ENCODE measurements around the gene ATP6V0A4.
A peak's percentile ranks its signal among the peaks of the same experiment; 100 is the strongest.
"Not testable (repeated sequence)": the region's sequence is repeated elsewhere in the genome, so short reads cannot be mapped to it uniquely, and the experiment has no call there.

ATP6V0A4 gene
- 0 to 3.6 (median 0) reads per million in 17 experiments for total RNA-seq

DNA sequence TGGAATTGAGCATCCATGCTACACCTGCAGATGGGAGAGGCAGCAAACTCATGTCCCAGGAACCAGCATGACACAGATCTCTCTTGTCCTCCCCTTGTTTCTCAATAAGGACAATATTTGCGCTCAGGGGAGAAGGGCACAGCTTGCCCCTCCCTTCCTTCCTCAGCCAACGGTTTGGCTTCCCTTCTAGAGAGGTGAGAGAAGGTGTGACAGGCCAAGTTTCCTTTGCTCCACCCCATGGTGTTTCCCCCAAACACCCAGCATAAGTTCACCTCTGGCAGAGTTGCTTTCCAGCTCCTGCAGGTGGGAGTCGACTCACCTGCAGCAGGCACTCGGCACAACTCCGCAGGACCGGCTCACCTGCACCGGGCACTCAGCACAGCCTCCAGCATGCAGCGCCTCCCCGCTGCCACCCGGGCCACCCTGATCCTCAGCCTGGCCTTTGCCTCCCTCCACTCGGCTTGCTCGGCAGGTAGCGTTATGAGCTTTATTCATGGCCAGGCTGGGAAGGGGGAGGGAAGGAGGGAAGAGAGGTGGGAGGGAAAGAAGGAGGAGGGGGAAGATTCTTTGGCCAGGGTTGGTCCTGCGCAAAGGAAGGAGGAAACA is at the start of gene ATP6V0A4, which contains the start of gene TMEM213:
Gene ATP6V0A4 (minus strand): TSS at position 482 of the 606 bp plus-strand sequence. CDS start 26,949 bp downstream, outside the sequence.
Gene TMEM213 (plus strand): TSS at position 280 of the 606 bp plus-strand sequence. CDS start 111 bp downstream, at position 391.
- no peak for DNase-seq

DNA sequence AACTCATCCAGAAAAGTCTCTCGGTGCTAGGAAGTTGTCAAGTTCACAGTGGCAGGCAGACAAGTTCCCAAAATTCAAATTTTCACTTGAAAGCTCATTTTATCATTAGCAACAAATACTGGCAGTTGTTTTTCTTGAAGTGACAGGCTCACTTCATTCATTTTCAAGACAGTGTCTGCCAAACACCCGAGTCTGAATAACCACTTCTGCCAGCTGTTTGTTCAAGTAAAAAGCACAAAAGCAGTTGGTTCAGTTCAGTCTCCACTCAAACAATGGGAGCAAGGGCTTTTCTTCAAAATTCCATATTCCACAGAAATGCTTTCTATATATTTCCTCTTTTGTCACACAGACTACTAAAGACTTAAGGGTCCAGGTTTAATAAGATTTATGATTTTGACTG is 47.7 kb upstream of the ATP6V0A4 start:
- DNase-seq, result no peak

DNA sequence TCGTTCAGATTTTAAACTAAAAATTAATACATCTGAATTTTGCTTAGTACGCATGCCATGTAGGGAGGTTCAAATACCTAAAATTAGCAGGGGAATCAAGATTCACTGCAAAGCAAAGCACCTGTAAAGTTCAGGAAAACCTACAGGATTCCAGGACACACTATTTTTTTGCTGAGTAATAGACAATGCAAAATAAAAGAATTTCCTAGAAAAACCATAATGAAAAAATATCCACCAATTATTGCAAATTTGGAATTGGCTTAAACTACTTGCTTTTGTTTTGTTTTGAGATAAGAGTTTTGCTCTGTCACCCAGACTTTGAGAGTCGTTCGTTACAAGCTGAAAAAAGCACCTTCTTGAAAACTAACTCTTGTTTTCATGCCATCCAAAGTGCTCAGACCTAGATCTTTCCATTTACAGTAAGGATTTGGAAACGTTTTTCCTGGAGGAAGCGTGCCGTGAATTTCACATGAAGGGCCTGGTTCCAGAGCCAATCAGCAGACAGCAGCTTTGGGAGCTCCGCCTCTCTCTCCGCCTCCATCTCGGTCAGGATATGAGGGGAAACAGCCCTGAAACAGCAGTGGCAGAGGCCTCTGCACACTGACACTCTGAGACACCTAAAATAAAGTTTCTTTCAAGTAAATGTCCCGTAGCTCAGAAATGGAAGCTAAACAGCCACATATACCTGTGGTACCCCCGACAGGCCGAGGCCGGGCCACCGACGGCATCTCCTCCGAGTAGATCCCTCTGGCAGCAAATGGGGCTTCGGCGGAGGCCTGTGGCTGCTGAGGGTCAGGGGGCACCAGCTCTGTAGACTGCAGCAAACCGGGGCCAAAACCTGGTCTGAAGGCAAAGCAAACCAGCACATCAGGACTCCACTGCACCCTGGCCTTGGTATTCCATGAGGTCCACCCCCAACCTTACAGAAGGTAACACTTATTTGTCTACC is 45.9 kb upstream of the ATP6V0A4 start:
- DNase-seq, result no peak

DNA sequence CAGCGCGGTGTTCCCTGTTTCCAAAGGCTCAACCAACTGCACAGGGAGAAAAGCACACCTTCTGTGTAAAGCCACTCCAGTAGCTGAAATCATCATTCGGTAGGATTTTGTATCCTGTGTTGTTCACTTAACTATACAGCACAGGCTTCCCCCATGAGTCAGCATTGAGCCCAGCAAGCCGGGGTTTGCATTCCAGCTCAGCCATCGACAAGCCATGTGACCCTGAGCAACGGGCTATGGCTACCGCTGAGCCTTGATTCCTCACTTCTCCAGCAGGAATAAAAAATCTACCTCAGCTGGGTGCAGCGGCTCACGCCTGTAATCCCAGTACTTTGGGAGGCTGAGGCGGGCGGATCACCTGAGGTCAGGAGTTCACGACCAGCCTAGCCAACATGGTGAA is 44.1 kb upstream of the ATP6V0A4 start:
- peak; percentile 8 to 39 (median 29) for DNase-seq

DNA sequence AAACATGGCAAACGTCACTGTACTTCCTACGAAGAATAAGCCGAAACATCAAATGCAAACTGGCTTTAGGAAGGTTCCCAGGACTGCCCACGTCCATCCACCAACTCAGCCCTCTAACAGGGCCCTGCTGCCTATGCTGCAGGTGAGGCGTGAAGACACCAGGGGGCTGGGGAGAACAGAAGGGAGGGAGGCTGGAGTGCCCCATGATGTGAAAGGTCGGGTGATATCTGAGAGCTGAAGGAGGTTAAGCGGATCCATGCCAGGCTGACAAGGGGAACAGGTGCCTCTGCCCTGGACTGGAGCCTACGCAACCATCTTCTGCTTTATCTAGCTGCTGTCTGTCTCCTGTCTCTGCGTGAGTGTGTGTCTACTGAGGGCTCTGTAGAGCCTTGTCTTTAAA is 40.2 kb upstream of the ATP6V0A4 start:
- no peak for DNase-seq

DNA sequence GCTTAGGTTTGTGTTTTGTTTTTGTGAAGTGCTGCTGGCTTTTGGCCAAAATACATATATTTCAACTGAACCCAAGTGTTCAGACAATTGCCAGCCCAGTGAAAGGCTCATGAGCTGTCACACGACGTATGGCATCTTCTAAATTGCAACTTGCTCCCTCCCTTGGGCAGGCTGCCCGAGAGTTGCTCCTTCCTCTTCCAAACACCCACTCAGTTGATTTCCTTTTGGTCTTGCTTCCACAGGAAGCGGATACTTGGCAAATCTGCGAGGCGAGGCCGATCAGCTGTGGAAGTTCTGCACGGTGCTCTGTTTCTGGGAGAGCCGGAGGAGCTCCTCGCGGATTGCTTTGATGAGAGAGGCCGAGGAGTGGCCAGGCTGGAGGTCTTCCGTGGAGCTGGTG is 39.6 kb upstream of the ATP6V0A4 start:
- DNase-seq, result no peak

DNA sequence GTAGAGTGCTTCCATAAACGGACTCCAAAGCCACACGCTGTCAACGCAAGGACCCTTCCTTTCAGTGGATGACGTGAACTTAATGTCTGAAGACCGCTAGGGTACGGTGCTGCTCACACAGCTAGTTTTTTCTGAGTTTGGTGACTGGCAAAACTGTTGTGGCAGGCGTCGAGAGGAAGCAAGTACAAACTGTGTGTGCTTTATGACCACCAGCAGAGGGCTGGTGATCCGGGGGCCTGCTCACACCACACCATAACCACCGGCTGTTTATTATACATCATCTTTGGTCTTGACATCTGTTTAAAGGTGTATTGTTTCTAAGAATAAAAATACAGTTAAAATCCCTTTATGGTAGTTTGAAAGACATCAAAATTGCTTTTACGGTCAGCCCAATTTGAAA is 37.1 kb upstream of the ATP6V0A4 start:
- DNase-seq, result no peak

DNA sequence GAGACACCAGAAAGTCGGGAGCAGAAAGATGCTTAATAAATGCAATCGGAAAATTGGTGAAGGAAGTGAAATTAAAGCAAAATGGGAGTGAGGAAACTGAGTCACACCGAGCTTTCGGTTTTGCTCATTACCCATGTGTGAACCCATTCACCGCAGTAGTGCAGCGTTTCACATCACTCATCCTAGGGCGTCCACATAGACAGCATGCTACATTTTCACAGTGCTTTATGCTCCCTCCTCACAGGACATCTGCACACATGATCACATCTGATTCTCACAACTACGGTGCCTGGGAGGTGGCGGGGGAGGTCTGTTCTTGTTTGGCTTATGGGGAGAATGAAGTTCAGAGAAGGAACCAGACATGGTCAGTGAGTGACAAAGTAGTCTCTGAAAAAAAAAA is 36.6 kb upstream of the ATP6V0A4 start:
- no peak for DNase-seq

DNA sequence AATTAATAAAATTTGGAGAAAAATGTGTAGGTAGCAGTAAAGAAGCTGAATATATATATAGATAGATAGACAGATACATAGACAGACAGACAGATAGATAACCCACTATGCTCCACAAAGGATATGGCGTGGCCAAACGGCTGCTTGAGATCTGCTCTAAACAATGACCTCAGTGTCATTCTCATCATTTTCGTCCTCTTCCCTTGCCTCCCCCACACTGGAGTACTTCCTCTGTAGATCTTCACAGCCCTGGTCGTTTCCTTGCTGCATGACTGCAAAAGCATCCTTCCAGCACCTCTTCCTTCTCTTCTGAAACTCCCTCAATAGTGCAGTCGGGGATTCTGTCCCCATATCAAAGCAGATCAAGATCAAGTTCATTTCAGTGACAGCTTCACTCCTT is 35.6 kb upstream of the ATP6V0A4 start:
- peak in 3 of 4 experiments; percentile 13 to 24 (median 15) for DNase-seq

DNA sequence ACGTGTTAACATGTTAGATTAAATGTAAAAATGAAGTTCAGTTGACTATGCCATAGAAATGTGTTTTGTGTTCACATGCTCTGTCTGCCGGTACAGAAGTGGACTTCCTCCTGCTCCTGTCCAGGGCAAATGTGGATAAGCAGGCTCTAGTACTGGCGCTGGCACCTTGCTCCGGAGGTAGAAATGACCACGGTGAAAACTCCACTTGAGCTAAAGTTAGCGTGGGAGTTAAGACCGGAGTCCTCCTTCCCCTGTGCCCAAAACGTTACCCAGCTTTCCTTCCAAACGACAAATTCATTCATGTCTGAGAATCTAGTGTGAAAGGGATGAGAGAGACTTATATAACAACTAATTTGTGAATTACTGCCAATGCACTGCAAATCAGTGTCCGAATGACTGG is 35.0 kb upstream of the ATP6V0A4 start:
- no peak for DNase-seq

DNA sequence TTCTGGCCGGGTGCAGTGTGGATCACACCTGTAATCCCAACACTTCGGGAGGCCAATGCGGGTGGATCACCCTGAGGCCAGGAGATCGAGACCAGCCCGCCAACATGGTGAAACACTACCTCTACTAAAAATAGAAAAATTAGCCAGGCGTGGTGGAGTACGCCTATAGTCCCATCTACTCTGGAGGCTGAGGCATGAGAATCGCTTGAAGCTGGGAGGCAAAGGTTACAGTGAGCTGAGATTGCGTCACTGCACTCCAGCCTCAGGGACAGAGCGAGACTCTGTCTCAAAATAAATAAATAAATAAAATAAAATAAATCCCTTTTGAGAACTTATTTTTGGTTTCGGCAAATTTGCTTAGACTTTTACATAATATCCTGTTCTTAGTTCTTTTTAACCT is 31.3 kb upstream of the ATP6V0A4 start:
- no peak for DNase-seq

DNA sequence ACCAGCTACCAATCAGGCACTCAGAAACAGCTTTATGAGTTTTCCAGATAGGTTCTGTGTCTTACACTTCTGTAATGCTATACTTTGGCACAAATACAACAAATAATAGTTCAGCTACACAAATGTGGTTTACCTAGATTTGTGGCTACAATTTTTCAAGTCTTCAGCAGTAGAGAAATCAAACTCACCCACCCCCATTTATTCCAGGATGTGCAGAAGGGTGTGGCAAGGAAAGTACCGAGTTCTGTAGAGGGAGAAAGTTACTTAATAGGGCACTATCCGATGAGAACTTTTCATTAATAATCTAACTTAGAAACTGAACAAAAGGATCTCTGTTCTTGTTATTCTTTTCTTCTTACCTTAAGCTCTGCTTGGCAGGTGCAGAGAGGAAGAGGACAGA is 30.3 kb upstream of the ATP6V0A4 start:
- no peak for DNase-seq

DNA sequence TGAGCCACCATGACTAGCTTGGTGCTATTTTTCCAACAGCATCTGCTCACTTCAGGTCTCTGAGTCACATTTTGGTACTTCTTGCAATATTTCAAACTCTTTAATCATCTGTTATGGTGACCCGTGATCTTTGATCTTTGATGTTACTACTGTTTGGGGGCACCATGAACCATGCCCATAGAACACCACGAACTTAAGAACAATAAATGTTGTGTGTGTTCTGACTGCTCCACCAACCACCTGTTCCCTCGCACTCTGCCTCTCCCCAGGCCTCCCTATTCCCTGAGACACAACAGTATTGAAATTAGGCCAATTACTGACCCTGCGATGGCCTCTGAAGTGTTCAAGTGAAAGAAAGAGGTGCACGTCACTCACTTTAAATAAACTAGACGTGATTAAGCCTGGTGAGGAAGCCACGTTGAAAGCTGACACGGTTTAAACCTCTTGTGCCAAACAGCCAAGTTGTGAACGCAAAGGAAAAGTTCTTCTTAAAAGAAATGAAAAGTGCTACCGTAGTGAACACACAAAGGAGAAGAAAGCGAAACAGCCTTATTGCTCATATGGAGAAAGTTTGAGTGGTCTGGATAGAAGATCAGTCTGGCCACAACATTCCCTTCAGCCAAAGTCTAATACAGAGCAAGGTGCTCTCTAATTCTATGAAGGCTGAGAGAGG is 27.2 kb upstream of the ATP6V0A4 start:
- DNase-seq, result no peak

DNA sequence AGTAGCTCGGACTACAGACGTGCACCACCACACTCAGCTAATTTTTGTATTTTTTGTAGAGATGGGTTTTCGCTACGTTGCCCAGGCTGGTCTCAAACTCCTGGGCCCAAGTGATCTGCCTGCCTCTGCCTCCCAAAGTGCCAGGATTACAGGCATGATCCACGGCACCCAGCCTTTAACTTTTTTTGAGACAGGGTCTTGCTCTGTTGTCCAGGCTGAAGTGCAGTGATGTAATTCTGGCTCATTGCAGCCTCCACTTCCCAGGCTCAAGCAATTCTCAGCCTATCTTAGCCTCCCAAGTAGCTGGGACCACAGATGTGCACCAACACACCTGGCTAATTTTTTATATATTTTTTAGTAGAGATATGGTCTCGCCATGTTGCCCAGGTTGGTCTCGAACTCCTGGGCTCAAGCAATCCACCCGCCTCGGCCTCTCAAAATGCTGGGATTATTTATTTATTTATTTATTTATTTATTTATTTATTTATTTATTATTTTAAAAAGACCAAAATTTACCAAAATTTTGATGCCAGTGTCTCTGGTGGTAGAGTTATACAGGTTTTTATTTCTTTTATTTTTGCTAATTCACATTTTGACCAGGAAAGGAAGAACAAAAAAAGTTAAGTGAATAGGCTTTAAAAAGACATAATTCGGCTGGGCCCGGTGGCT is 25.0 kb upstream of the ATP6V0A4 start:
- DNase-seq, result no peak

DNA sequence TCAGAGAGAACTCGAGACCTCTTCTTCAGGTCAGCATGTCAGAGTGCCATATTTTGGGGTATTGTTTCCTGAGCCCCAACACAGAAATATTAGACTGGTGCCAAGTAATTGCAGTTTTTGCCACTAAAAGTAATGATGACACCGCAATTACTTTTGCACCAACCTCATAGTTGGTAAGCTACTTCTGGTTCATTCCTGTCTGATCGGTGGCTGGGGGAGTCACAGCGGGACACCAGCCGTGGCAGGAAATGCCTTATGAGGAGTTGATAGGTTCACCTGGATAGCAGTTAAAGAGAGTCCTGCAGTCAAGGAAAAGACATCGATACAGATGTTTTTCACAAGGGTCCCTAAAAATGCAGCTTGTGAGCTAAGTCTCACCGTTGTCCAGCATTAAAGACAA is 23.9 kb upstream of the ATP6V0A4 start:
- no peak for DNase-seq

DNA sequence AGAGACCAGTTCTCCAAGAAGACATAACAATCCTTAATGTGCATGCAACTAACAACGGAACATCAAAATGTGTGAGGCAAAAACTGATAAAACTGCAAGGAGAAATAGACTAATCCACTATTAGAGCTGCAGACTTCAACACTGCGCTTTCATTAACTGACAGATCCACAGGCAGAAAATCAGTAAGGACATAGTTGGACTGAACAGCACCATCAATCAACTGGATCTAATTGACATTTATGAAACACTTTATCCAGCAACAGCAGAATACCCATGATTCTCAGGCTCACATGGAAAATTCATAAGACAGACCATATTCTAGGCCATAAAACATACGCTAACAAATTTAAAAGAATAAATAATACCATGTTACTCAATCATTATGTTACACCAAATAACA is 21.6 kb upstream of the ATP6V0A4 start:
- DNase-seq, result no peak

DNA sequence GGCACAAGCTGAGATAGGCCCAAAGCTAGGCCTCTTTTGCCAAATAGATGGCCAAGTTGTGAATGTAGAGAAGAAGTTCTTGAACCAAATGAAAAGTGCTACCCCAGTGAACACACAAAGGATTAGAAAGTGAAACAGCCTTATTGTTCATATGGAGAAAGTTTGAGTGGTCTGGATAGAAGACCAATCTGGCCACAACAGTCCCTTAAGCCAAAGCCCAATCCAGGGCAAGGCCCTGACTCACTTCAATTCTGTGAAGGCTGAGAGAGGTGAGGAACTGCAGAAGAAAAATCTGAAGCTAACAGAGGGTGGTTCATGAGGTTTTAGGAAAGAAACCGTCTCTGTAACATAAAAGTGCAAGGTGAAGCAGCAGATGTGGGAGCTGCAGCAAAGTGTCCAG is 18.7 kb upstream of the ATP6V0A4 start:
- no peak for DNase-seq

DNA sequence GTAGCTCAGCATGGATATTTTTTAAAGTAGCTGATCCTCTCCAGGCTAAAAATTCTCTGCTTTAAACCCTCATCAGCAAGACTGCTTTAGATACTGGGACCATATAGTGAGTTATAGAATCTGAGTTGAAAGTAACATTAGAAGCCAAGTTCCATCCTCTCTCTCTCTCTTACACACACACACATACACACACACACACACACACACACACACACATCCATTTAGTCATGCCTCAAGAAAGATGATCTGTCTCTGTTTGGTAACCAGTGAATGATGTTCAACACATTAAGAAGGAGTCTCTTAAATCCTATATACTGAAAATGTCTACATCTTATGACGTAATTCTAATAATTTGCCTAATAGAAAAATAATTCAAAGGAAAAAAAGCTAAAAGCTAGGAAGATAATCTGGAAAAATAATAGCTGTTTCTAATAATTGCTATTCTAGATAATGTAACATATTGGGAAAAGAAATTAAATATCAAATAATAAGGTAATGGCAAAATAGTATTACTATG is 16.9 kb upstream of the ATP6V0A4 start:
- no peak for DNase-seq

DNA sequence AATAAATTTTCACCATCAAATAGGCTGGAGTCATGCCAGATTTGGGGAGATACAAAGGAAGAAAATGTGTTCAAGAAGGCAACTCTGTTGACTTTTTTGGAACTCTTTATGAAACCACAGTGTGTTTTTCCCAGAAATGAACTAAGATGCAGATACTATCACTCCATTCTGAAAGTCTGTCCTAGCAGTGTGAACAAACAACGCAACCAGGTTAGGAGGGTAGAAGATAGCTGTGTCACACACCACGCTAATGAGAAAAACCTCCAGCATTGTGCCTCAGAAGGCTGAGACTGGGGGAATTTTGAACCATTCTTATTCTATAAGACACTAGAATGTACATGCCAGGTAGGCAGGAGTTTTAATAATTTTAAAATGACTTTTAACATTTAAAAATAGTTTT is 15.9 kb upstream of the ATP6V0A4 start:
- DNase-seq, result no peak

DNA sequence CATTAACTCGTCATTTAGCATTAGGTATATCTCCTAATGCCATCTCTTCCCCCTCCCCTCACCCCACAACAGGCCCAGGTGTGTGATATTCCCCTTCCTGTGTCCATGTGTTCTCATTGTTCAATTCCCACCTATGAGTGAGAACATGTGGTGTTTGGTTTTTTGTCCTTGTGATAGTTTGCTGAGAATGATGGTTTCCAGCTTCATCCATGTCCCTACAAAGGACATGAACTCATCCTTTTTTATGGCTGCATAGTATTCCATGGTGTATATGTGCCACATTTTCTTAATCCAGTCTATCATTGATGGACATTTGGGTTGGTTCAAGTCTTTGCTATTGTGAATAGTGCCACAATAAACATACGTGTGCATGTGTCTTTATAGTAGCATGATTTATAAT is 13.3 kb upstream of the ATP6V0A4 start:
- not testable (repeated sequence) for DNase-seq

DNA sequence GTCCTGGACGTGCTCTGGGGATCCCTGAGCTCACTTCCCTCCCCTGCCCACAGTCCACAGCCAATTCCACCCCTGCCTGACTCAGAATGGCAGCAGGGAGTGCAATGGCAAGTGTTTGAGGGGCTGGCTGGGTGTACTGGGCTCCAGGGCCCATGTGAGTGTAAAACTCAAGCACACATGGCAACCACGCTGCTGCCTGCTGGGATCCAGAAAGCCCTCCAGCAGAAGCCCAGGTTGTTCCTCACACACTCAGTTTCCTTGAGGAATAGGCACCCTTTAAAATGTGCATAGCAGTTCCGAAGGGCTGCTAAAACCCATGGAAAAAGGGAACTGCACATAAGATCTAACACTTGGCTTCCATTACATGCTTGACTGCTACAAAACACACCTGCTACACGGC is 11.3 kb upstream of the ATP6V0A4 start:
- DNase-seq, result no peak

DNA sequence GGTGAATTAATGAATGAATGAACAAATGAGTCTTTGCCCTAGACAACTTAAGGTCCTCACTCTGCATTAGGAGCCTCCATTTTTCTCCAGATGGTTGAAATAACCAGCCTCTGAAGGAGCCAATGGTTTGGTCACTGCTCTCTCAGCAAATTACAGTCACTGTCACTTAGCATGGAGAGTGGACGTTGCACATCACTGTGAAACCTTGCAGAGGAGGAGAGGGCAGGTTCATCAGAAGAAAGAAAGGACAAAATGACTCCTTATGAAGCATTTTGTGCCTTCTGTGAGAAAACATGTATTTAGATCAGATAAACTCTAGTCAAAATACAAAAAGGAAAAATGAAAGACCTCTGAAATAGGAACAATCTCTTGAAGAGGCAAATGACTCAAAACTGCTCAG is 6.6 kb upstream of the ATP6V0A4 start:
- DNase-seq, result no peak

DNA sequence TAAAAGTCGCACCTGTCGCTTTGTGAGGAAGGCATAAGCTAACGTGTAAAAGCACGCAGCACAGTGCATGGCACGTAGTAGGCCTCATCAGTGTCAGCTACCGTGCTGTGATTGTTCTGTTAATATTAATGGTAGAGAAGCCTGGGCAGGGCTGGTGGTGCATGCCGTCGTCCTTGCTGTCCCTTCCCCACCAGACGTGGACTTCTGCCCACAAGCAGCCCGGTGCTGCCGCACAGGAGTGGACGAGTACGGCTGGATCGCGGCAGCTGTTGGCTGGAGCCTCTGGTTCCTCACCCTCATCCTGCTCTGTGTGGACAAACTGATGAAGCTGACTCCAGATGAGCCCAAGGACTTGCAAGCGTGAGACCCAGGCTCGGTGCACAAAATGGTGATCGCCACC is 4.7 kb upstream of the ATP6V0A4 start:
- DNase-seq, result no peak

Data from suppressor macrophage (primary cell).